Epithelial cell of esophagus (primary cell): Measurements from ENCODE around the gene MRPL39.

ENCODE experiments used
- DNase-seq: peaks from one replicate; pipeline ENCODE4 v3.0.0; 2010; ENCODE audit warnings: low read depth
- H3K4me3 ChIP-seq: 2 replicates; pipeline ENCODE4 v1.5.1; 2011; ENCODE audit warnings: mild to moderate bottlenecking, low read length, control low read depth
- TF ChIP-seq, protein P1 (sequence below): IDR thresholded peaks from 2 replicates; pipeline ENCODE4 v1.5.1; 2011; ENCODE audit warnings: low read depth, mild to moderate bottlenecking, low read length, control low read depth, inconsistent platforms; ENCODE audit not compliant: insufficient read depth; ENCODE audit errors: missing control alignments

Gene MRPL39

DNA sequence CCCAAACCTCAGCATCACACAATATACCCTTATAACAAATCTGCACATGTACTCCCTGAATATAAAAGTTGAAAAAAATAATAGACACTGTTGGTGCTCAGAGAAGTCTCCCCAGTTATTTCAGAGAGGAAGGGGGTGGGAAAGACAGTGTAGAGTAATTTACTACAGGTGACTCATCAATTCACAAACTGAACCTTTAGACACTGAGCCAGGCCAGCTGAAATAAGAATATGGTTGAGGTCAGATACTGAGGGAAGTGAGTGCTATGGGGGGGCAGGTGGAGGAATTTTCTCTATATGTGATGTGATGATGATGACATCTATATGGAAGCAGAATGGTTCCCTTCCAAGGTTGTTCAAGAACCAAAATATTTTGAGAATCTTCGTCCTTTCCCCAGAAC is 50.1 kb downstream of the MRPL39 start:
- no peak overlapping the region for H3K4me3 ChIP-seq
- DNase-seq: no peak
- TF ChIP-seq, protein P1, sequence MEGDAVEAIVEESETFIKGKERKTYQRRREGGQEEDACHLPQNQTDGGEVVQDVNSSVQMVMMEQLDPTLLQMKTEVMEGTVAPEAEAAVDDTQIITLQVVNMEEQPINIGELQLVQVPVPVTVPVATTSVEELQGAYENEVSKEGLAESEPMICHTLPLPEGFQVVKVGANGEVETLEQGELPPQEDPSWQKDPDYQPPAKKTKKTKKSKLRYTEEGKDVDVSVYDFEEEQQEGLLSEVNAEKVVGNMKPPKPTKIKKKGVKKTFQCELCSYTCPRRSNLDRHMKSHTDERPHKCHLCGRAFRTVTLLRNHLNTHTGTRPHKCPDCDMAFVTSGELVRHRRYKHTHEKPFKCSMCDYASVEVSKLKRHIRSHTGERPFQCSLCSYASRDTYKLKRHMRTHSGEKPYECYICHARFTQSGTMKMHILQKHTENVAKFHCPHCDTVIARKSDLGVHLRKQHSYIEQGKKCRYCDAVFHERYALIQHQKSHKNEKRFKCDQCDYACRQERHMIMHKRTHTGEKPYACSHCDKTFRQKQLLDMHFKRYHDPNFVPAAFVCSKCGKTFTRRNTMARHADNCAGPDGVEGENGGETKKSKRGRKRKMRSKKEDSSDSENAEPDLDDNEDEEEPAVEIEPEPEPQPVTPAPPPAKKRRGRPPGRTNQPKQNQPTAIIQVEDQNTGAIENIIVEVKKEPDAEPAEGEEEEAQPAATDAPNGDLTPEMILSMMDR: no peak

DNA sequence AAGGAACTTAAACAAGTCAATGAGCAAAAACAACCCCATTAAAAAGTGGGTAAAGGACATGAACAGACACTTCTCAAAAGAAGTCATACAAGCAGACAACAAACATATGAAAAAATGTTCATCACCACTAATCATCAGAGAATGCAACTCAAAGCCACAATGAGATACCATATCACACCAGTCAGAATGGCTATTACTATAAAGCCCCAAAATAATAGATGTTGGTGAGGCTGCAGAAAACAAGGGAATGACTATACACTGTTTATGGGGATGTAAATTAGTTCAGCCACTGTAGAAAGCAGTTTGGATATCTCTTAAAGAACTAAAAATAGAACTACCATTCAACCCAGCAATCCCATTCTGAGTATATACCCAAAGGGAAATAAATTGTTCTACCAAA is 51.2 kb downstream of the MRPL39 start:
- no peak for DNase-seq
- TF ChIP-seq, protein P1: no peak

DNA sequence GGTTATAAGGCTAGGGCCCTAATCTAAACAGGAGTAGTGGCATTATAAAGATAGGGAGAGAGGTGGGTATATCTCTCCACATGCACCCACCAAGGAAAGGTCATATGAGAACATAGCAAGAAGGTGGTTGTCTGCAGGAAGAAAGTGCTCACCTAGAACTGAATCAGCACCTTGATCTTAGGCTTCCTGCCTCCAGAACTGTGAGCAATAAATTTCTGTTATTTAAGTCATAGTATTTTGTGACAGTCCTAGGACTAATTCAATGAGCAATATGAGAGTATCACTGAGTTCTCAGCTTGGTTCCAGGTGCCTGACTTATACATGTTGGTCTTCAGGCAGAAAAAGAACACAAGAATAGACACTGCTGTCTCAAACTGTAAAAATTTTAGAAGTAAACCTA is 51.8 kb downstream of the MRPL39 start:
- no peak for DNase-seq
- H3K4me3 ChIP-seq: no peak overlapping the region
- TF ChIP-seq, protein P1: no peak

More for the DNA sequence above, 51.2 kb downstream of the MRPL39 start:
- no peak overlapping the region for H3K4me3 ChIP-seq

DNA sequence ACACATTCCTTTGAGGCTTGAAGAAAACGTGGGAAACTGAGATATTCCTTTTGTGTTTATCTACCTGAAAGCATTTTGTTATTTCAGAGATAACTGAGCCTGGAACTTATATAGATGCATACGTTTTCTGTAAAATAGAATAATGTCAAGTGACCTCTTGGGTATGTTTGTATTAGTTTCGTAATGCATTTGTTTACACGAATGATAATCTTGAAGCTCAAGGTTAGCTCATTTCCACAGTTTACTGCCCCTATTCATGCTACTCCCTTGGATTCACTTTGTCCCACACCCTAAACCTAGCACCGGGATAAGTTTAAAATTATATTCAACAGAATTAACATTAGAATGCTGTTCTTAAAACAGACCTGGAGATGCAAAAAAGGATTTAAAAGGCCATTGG is 54.4 kb downstream of the MRPL39 start:
- DNase-seq: no peak
- TF ChIP-seq, protein P1: no peak
- no peak overlapping the region for H3K4me3 ChIP-seq

DNA sequence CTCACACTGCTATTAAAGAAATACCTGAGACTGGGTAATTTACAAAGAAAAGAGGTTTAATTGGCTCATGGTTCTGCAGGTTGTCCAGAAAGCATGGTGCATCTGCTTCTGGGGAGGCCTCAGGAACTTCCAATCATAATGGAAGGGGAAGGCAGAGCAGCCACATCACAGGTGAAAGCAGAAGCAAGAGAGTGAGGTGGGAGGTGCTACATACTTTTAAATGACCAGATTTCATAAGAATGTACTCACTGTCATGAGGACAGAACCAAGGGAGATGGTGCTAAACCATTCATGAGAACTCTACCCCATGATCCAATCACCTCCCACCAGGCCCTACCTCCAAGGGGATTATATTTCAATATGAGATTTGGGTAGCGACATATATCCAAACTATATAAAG is 55.7 kb downstream of the MRPL39 start:
- TF ChIP-seq, protein P1: no peak
- H3K4me3 ChIP-seq: no peak overlapping the region
- DNase-seq: no peak

DNA sequence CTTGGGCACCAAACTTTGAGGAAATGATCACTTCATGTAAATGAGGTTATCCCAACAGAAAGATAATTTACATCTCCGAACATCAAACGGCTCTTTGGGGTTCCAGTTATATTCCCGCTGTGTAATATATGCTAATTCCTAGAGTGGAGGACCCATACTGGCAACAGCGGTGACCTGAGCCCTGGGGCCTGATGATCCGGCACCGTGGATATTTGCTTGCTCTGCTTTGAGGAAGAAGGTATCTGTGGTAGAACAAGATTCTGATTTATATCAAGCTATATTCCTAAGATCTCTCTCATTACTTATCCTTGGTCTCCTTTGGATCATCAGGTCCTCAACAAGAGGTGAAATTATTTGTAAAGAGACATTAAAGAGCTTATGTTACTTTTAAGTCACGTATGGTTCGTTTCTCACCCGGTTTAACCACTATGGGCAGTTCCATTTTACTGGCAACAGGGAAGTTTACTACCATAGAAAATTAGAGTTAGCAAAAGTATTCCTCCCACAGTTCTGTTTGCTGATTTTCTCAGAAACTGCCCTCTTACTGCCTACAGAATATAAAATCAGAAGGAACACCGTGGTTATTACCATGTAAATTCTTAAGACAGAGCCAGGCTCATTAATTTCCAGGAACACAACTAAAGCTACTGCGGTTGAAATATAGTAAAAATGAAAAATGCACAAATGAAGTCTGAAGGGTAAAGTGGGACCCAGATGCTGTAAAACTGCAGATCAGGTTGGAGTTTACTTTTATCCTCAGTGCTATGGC is 56.7 kb downstream of the MRPL39 start:
- H3K4me3 ChIP-seq: no peak overlapping the region
- TF ChIP-seq, protein P1: no peak
- DNase-seq: no peak

DNA sequence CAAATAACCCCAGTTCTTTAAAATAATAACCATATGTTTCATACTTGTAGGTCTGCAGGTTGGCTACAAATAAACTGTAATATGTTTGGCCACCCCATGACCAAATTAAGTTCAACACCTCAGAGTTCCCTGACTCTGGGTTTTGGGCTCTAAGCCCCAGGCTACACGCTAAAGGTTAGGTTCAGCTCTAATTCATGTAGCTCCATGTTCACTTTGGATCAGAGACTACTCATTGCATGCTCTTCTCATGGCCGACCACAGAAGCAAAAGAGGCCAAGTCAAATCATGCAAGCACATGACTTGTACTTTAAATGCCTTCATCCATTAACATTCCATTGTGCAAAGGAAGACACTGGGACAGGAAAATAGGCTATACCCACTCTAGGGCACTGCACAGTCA is 66.2 kb downstream of the MRPL39 start:
- no peak overlapping the region for H3K4me3 ChIP-seq
- TF ChIP-seq, protein P1: no peak
- DNase-seq: no peak
